Sigmoid colon (tissue), 4 donors: ENCODE measurements around the gene MTLN.

Source experiments
- CTCF ChIP-seq, 4 experiments: fragments of 450-650 bp in 3 of 4; fragments of 200-600 bp in 1 of 4; IDR thresholded peaks; one replicate each; pipeline ENCODE4 v1.5.1; 2016 to 2019; ENCODE audit warnings: antibody characterized with exemption in 4 of 4, mild to moderate bottlenecking in 3 of 4, moderate library complexity in 2 of 4
- POLR2A ChIP-seq, 2 donors: fragments of 450-650 bp; IDR thresholded peaks; one replicate each; pipeline ENCODE4 v1.6.1; 2016; ENCODE audit warnings: antibody characterized with exemption in 2 of 2, mild to moderate bottlenecking in 2 of 2, moderate library complexity in 2 of 2
- POLR2AphosphoS5 ChIP-seq, 4 donors: sonication (generic); formaldehyde crosslinking; IDR thresholded peaks; one replicate each; pipeline ENCODE4 v1.6.1; 2017; ENCODE audit warnings: antibody characterized with exemption in 4 of 4

DNA sequence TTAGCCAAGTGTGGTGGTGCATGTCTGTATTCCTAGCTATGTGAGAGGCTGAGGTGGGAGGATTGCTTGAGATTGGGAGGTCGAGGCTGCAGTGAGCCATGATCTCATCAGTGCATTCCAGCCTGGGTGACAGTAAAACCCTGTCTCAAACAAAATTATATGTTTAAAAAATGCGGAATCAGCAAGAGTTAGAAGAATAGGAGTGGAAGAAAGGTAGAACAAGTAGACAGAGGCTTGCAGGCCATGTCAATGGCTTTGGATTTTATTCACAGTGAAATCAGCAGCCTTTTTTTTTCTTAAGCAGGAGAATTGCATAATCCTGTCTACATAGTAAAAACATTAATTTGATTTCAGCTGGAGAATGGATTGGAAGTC is 7.8 kb upstream of the MTLN start:
- TF ChIP-seq CTCF (IDR thresholded peaks at IDR 0.05) = no peak
- no peak for TF ChIP-seq POLR2AphosphoS5 (IDR thresholded peaks at IDR 0.05)
- TF ChIP-seq POLR2A (IDR thresholded peaks at IDR 0.05) = no peak
